HG03432 (cell line): ENCODE data around the gene A3GALT2.

Experiments
- ATAC-seq: cut with Tn5 transposase; IDR thresholded peaks from one replicate; pipeline ENCODE4 v1.9.1; 2021; ENCODE audit warnings: mild to moderate bottlenecking, moderate library complexity; ENCODE audit not compliant: unreplicated experiment

The A3GALT2 gene

DNA sequence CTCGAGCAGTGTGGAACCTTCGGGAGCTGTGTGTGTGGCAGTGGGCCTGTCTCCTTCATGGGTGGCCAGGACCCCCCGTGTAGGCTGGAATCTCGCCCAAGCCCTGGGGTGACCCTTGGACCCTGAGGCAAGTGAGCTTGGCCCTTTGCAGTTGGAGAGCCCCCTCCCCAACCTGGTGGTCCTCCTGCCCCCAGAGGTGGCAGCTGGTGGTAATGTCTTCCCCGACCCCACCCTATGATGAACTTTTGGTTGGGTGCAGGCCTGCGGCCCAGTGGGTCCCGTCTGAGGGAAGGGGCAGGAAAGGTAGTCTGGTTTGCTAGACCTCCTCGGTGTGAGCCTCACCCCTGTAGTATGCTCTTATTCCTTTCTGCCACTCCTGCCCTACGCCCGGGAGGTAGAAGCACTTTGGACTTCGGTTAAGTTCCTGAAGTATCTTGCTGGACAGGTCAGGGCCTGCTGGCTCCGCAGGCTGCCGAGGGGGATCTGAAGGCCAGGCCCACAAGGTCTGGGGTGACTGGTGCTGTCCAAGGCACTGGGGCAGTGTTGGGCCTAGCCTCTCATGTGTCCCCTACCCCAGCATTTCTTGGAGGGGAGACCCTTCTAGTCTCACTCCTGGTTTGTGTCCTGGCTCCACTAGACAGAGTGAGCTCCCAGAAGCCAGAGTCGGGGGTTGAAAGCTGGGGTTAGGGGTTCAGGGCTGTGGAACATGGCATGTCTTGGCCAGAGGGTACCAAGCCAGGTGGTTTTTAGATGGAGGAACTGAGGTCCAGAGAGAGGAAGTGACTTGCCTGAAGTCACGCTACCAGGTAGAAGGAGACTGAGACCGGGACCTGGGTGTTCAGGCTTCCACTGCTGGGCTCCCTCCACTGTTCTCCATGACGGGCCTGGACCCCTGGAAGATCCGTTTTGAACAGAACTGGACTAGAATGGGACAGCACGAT lies 62.9 kb downstream of the A3GALT2 start:
- no peak for ATAC-seq

DNA sequence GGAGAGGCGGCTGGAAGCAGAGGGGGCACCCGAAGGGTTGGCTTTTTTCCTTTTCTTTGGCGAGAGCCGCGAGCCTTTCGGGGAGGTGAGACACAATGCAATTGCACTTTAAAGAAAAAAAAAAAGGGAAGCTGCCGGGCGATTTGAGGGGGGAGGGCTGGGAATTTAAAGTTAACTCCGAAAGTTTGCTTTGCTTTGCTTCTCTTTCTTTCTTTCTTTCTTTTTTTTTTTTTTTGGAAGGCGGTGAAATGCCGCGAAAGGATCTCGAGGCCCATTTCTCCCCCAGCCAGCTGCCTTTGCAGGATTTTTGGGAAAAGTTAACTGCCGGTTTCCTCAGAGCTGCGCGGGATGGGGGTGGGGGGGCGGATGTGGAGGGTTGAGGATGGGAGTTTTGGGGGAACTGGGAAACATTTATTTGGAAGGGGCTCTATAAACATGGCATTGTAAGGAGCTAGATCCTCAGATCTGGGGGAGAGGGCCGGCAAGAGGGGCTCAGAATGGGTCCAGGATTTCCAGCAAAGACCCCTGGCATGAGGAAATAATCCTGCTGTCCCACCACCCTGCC lies 63.6 kb downstream of the A3GALT2 start:
- no peak for ATAC-seq
